Liver (tissue), 9 donors: Measurements from ENCODE around the gene RAB6B. TPM values are rescaled to one million over a fixed set of nuclear protein-coding genes. Genes with fewer than 3 reads are reported as not detected.

ENCODE experiments used
- DNase-seq: peaks from one replicate; pipeline ENCODE4 v3.0.0-alpha.2; 2017; ENCODE audit warnings: low spot score
- H3K27ac ChIP-seq, 2 donors: one replicate each; pipeline ENCODE4 v1.7.0; 2013; ENCODE audit warnings: inconsistent platforms in 2 of 2, low read length in 2 of 2, control low read depth in 1 of 2, low read depth in 1 of 2, mild to moderate bottlenecking in 1 of 2
- H3K27me3 ChIP-seq, 4 donors: one replicate each; pipeline versions ENCODE4 v1.6.1 to v1.7.0; 2013; ENCODE audit warnings: low read length in 3 of 4, inconsistent platforms in 1 of 4, mild to moderate bottlenecking in 1 of 4, moderate library complexity in 1 of 4; ENCODE audit not compliant: control insufficient read depth in 4 of 4, insufficient read depth in 4 of 4
- H3K36me3 ChIP-seq, 4 donors: one replicate each; pipeline versions ENCODE4 v1.6.1 to v1.7.0; 2013; ENCODE audit warnings: low read length in 3 of 4, mild to moderate bottlenecking in 3 of 4, low read depth in 1 of 4, moderate library complexity in 1 of 4; ENCODE audit not compliant: control insufficient read depth in 4 of 4, insufficient read depth in 3 of 4
- H3K4me1 ChIP-seq, 4 donors: one replicate each; pipeline versions ENCODE4 v1.6.1 to v1.7.0; 2013; ENCODE audit warnings: low read length in 3 of 4, mild to moderate bottlenecking in 3 of 4, moderate library complexity in 1 of 4; ENCODE audit not compliant: control insufficient read depth in 4 of 4, insufficient read depth in 4 of 4
- H3K4me3 ChIP-seq, 3 donors: one replicate each; pipeline versions ENCODE4 v1.6.1 to v1.7.0; 2013; ENCODE audit warnings: low read length in 3 of 3, control low read depth in 1 of 3, low read depth in 1 of 3, mild to moderate bottlenecking in 1 of 3
- H3K9ac ChIP-seq, 2 donors: one replicate each; pipeline ENCODE4 v1.7.0; 2013; ENCODE audit warnings: low read length in 2 of 2, mild to moderate bottlenecking in 2 of 2, moderate library complexity in 2 of 2, control low read depth in 1 of 2, low read depth in 1 of 2
- H3K9me3 ChIP-seq, 4 donors: one replicate each; pipeline versions ENCODE4 v1.6.1 to v1.7.0; 2013; ENCODE audit warnings: low read length in 3 of 4; ENCODE audit not compliant: control insufficient read depth in 4 of 4
- EGR1 ChIP-seq, 2 donors: IDR thresholded peaks; 2 replicates each; pipeline ENCODE4 v1.6.1; 2016 to 2018; ENCODE audit warnings: antibody characterized with exemption in 2 of 2, low read depth in 2 of 2
- FOXA1 ChIP-seq: IDR thresholded peaks from 2 replicates; pipeline ENCODE4 v1.6.1; 2016; ENCODE audit warnings: antibody characterized with exemption
- FOXA2 ChIP-seq: IDR thresholded peaks from 2 replicates; pipeline ENCODE4 v1.6.1; 2016; ENCODE audit warnings: antibody characterized with exemption
- HNF4A ChIP-seq, 2 donors: conservative IDR thresholded peaks; 2 replicates each; pipeline ENCODE4 v1.6.1; 2016; ENCODE audit warnings: antibody characterized with exemption in 2 of 2, mild to moderate bottlenecking in 2 of 2
- HNF4G ChIP-seq: IDR thresholded peaks from 2 replicates; pipeline ENCODE4 v1.6.1; 2016; ENCODE audit warnings: antibody characterized with exemption
- JUND ChIP-seq, 2 donors: IDR thresholded peaks; 2 replicates each; pipeline ENCODE4 v1.6.1; 2016; ENCODE audit warnings: antibody characterized with exemption in 2 of 2
- NR2F2 ChIP-seq: IDR thresholded peaks from 2 replicates; pipeline ENCODE4 v1.6.1; 2016; ENCODE audit warnings: antibody characterized with exemption
- RAD21 ChIP-seq, 2 donors: IDR thresholded peaks; 2 replicates each; pipeline ENCODE4 v1.6.1; 2016; ENCODE audit warnings: antibody characterized with exemption in 2 of 2, mild to moderate bottlenecking in 2 of 2
- SP1 ChIP-seq: IDR thresholded peaks from 2 replicates; pipeline ENCODE4 v1.6.1; 2018; ENCODE audit warnings: antibody characterized with exemption, mild to moderate bottlenecking
- TAF1 ChIP-seq: conservative IDR thresholded peaks from 2 replicates; pipeline ENCODE4 v1.6.1; 2016; ENCODE audit warnings: antibody characterized with exemption, mild to moderate bottlenecking
- YY1 ChIP-seq: IDR thresholded peaks from 2 replicates; pipeline ENCODE4 v1.6.1; 2016; ENCODE audit warnings: antibody characterized with exemption, mild to moderate bottlenecking
- WGBS: extraction: QIAGEN DNeasy Blood & Tissue Kit; methylation state at CpG from one replicate; pipeline ENCODE4 v1.1.7; 2013; 5-methylcytosine and 5-hydroxymethylcytosine counted together
- polyA plus RNA-seq, 2 donors: library from polyadenylated mRNA; stranded (reverse) in 1 of 2; unstranded in 1 of 2; fragments of 200-250 nt in 1 of 2; fragments of >200 nt in 1 of 2; fragmentation: Nextera tagmentation in 1 of 2; extraction: Ambion mirVana in 1 of 2; gene quantifications; one replicate each; pipeline versions ENCODE4 v1.2.1 to v1.2.3, GENCODE V29; 2013 to 2015
- total RNA-seq, 2 donors: library from RNA; depleted of rRNA; stranded (reverse); fragments of >200 nt; gene quantifications; one replicate each; pipeline ENCODE4 v1.2.3, GENCODE V29; 2014
- TF ChIP-seq, protein P1 (sequence below): fragments of 150-350 bp; IDR thresholded peaks from 2 replicates; pipeline ENCODE4 v1.5.1; 2017; ENCODE audit warnings: improper control_type of control experiment, low read depth, low read length; ENCODE audit not compliant: missing input control
- TF ChIP-seq, protein P2 (sequence below): IDR thresholded peaks from 2 replicates; pipeline ENCODE4 v1.6.1; 2016; ENCODE audit warnings: antibody characterized with exemption, mild to moderate bottlenecking
- TF ChIP-seq, protein P3 (sequence below): IDR thresholded peaks from 2 replicates; pipeline ENCODE4 v1.6.1; 2016; ENCODE audit warnings: antibody characterized with exemption
- TF ChIP-seq, protein P4 (sequence below): IDR thresholded peaks from 2 replicates; pipeline ENCODE4 v1.6.1; 2016; ENCODE audit warnings: antibody characterized with exemption
- donor health status: healthy.
- donor health status: healthy.
- donor health status: healthy.
- donor health status: healthy.
- donor health status: healthy.

The RAB6B gene
- total and polyA plus RNA-seq, 4 donors, result 0.08 to 2.8 (median 0.28) TPM

DNA sequence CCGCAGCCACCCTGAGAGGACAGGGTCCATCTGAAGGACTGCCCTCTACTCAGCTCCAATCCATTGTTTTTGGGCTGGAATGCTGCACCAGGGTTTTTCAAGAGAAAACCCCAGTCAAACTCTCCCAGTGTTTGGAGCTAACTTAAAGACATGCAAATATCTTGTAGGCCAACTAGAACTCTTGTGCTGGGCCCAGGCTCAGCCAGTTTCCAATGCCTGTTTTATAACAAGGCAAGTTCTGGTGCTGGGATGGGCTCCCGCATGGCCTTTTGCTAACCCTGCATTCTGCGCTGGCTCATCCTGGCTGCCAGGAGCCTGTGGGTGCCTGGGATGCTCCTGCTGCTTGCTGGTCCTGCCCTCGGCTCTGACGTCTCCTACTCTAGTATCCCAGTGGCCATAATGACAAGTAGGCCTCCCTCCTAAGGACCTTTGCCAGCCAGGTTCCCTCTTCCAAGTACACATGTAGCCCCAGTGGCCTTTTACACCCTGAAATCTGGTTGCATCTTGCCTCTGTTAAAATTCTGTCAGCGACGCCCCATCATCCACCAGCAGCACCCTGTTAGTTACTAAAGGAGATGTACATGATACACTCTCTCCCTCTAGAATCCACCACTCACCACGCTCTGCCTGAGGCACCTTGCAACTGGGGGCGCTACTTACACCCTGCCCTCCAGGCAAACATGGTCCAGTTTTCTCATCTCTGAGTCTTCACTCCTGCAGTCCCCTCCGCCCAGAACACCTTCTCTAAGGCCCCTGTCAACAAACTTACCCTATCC lies 30.5 kb upstream of the RAB6B start:
- DNase-seq, result no peak
- Histone ChIP-seq H3K9me3 (no peaks in the 10 kb centered on the region), H3K4me3 (no peak overlapping the region), H3K36me3 (no peaks in the 10 kb centered on the region), H3K4me1 (peaks cover 3 to 10% (median 10%) of the 10 kb centered on the region in 4 donors), H3K9ac (no peak overlapping the region), H3K27me3 (no peaks in the 10 kb centered on the region), H3K27ac (no peak overlapping the region)
- TF ChIP-seq TAF1, result no peak
- no peak for TF ChIP-seq RAD21 (IDR thresholded peaks at IDR 0.05)
- TF ChIP-seq, protein P1, sequence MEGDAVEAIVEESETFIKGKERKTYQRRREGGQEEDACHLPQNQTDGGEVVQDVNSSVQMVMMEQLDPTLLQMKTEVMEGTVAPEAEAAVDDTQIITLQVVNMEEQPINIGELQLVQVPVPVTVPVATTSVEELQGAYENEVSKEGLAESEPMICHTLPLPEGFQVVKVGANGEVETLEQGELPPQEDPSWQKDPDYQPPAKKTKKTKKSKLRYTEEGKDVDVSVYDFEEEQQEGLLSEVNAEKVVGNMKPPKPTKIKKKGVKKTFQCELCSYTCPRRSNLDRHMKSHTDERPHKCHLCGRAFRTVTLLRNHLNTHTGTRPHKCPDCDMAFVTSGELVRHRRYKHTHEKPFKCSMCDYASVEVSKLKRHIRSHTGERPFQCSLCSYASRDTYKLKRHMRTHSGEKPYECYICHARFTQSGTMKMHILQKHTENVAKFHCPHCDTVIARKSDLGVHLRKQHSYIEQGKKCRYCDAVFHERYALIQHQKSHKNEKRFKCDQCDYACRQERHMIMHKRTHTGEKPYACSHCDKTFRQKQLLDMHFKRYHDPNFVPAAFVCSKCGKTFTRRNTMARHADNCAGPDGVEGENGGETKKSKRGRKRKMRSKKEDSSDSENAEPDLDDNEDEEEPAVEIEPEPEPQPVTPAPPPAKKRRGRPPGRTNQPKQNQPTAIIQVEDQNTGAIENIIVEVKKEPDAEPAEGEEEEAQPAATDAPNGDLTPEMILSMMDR, result no peak
- TF ChIP-seq, protein P2, sequence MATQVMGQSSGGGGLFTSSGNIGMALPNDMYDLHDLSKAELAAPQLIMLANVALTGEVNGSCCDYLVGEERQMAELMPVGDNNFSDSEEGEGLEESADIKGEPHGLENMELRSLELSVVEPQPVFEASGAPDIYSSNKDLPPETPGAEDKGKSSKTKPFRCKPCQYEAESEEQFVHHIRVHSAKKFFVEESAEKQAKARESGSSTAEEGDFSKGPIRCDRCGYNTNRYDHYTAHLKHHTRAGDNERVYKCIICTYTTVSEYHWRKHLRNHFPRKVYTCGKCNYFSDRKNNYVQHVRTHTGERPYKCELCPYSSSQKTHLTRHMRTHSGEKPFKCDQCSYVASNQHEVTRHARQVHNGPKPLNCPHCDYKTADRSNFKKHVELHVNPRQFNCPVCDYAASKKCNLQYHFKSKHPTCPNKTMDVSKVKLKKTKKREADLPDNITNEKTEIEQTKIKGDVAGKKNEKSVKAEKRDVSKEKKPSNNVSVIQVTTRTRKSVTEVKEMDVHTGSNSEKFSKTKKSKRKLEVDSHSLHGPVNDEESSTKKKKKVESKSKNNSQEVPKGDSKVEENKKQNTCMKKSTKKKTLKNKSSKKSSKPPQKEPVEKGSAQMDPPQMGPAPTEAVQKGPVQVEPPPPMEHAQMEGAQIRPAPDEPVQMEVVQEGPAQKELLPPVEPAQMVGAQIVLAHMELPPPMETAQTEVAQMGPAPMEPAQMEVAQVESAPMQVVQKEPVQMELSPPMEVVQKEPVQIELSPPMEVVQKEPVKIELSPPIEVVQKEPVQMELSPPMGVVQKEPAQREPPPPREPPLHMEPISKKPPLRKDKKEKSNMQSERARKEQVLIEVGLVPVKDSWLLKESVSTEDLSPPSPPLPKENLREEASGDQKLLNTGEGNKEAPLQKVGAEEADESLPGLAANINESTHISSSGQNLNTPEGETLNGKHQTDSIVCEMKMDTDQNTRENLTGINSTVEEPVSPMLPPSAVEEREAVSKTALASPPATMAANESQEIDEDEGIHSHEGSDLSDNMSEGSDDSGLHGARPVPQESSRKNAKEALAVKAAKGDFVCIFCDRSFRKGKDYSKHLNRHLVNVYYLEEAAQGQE, result no peak
- TF ChIP-seq HNF4G, result no peak
- no peak for TF ChIP-seq FOXA2
- TF ChIP-seq NR2F2, result no peak
- TF ChIP-seq JUND (IDR thresholded peaks at IDR 0.05), result no peak
- TF ChIP-seq, protein P3, sequence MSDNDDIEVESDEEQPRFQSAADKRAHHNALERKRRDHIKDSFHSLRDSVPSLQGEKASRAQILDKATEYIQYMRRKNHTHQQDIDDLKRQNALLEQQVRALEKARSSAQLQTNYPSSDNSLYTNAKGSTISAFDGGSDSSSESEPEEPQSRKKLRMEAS, result no peak
- TF ChIP-seq, protein P4, sequence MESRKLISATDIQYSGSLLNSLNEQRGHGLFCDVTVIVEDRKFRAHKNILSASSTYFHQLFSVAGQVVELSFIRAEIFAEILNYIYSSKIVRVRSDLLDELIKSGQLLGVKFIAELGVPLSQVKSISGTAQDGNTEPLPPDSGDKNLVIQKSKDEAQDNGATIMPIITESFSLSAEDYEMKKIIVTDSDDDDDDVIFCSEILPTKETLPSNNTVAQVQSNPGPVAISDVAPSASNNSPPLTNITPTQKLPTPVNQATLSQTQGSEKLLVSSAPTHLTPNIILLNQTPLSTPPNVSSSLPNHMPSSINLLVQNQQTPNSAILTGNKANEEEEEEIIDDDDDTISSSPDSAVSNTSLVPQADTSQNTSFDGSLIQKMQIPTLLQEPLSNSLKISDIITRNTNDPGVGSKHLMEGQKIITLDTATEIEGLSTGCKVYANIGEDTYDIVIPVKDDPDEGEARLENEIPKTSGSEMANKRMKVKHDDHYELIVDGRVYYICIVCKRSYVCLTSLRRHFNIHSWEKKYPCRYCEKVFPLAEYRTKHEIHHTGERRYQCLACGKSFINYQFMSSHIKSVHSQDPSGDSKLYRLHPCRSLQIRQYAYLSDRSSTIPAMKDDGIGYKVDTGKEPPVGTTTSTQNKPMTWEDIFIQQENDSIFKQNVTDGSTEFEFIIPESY, result no peak
- no peak for TF ChIP-seq FOXA1
- WGBS, result 98% methylated on average over 10 of the region's 10 CpGs

DNA sequence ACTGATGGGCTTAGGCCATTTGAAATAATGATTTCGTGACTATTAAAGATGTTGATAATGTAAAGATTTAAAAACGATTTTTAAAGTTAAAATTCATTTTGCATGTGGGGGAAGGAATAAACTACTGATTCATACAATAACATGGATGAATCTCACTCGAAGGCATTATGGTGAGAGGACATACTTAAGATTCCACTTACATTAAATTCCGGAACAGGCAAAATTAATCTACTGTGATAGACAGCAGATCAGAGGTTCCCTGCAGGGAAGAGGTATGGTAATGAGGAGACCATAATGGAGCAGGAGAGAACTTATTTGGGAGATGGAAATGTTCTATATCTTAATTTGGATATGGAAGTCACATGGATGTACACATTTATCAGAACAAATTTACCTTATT lies 28.4 kb upstream of the RAB6B start:
- H3K9ac ChIP-seq, result no peak overlapping the region
- H3K36me3 ChIP-seq, result no peaks in the 10 kb centered on the region
- no peak overlapping the region for H3K4me3 ChIP-seq
- DNase-seq, result no peak
- H3K4me1 ChIP-seq, result peaks cover 3 to 10% (median 10%) of the 10 kb centered on the region in 4 donors
- peaks cover 0 to 5% (median 0%) of the 10 kb centered on the region in 4 donors for H3K27me3 ChIP-seq
- WGBS, result 68% methylated on average over 4 of the region's 4 CpGs
- no peak for TF ChIP-seq EGR1 (IDR thresholded peaks at IDR 0.05; ENCODE audit: low read depth in 2 of 2)
- TF ChIP-seq, protein P4, result no peak
- TF ChIP-seq, protein P1, result no peak
- TF ChIP-seq YY1, result no peak
- no peak for TF ChIP-seq SP1
- no peak for TF ChIP-seq RAD21 (IDR thresholded peaks at IDR 0.05)
- TF ChIP-seq HNF4A (conservative IDR thresholded peaks at IDR 0.05), result no peak
- TF ChIP-seq HNF4G, result no peak
- TF ChIP-seq JUND (IDR thresholded peaks at IDR 0.05), result no peak
- TF ChIP-seq, protein P3, result no peak
- H3K9me3 ChIP-seq, result peaks cover 0 to under 1% (median 0%) of the 10 kb centered on the region in 4 donors
- H3K27ac ChIP-seq, result no peak overlapping the region
